Kidney (tissue), 14 donors: ENCODE measurements around the gene EEF1AKMT3. TPM values are rescaled to one million over a fixed set of nuclear protein-coding genes. Genes with fewer than 3 reads are reported as not detected.

Experiments used
- DNase-seq, 5 donors: peaks; one replicate each; pipeline ENCODE4 v3.0.0-alpha.2; 2013 to 2020
- FAIRE-seq: peaks from 2 replicates; lab custom pipeline; 2012; peaks lifted over from hg19 to GRCh38; lab: Jason Lieb, UNC
- H3K27ac ChIP-seq, 2 donors: one replicate each; pipeline ENCODE4 v1.7.0; 2013; ENCODE audit warnings: low read depth in 2 of 2, low read length in 2 of 2, inconsistent platforms in 1 of 2
- H3K27me3 ChIP-seq: one replicate; pipeline ENCODE4 v1.7.1; 2013; ENCODE audit warnings: low read length, inconsistent platforms; ENCODE audit not compliant: control insufficient read depth, insufficient read depth
- H3K36me3 ChIP-seq, 3 donors: one replicate each; pipeline versions ENCODE4 v1.7.0 to v1.7.1; 2013; ENCODE audit warnings: low read length in 3 of 3, control low read depth in 1 of 3, inconsistent platforms in 1 of 3; ENCODE audit not compliant: insufficient read depth in 3 of 3, control insufficient read depth in 2 of 3
- H3K4me1 ChIP-seq, 3 donors: one replicate each; pipeline versions ENCODE4 v1.7.0 to v1.7.1; 2013; ENCODE audit warnings: low read length in 3 of 3, inconsistent platforms in 1 of 3, low read depth in 1 of 3; ENCODE audit not compliant: control insufficient read depth in 2 of 3, insufficient read depth in 2 of 3
- H3K4me3 ChIP-seq, 3 donors: one replicate each; pipeline versions ENCODE4 v1.7.0 to v1.8.1; 2013; ENCODE audit warnings: low read length in 3 of 3, control low read depth in 1 of 3, inconsistent platforms in 1 of 3
- H3K9ac ChIP-seq, 3 donors: one replicate each; pipeline versions ENCODE4 v1.7.0 to v1.7.1; 2013; ENCODE audit warnings: low read length in 3 of 3, control low read depth in 1 of 3, inconsistent platforms in 1 of 3
- H3K9me3 ChIP-seq, 3 donors: one replicate each; pipeline versions ENCODE4 v1.7.0 to v1.7.1; 2013; ENCODE audit warnings: low read length in 3 of 3, control low read depth in 1 of 3, inconsistent platforms in 1 of 3; ENCODE audit not compliant: control insufficient read depth in 2 of 3, insufficient read depth in 1 of 3
- intact Hi-C: fragments of 100-400 bp; cut with DNase I; formaldehyde crosslinking; loops from one replicate; pipeline ENCODE4 v1.11.1; 2022
- polyA plus RNA-seq: library from polyadenylated mRNA; stranded (reverse); fragments of 350-450 nt; fragmentation: Illumina TruSeq; extraction: RNeasy Lipid Tissue Mini Kit (QIAGEN cat#74804); gene quantifications from one replicate; pipeline ENCODE4 v1.2.3, GENCODE V29; 2014; ENCODE audit warnings: low read depth, low replicate concordance; ENCODE audit not compliant: insufficient read depth
- total RNA-seq: library from RNA; stranded (reverse); fragmentation: NEBNext Ultra II Directional; extraction: Animal tissue kit (Norgen Biotek cat#: 25700); gene quantifications from one replicate; pipeline ENCODE4 v1.2.1, GENCODE V29; 2021
- TF ChIP-seq, protein P1 (sequence below): IDR thresholded peaks from 3 replicates; pipeline ENCODE4 v1.5.1; 2012; ENCODE audit warnings: mild to moderate bottlenecking, moderate library complexity, borderline replicate concordance; ENCODE audit not compliant: insufficient read depth; ENCODE audit errors: extremely low read depth
- donor health status: control.
- donor health status: control.
- donor health status: control.
- donor health status: control.
- donor health status: control.
- donor health status: DM: yes; HTN: yes; CAD: no.
- donor health status: Normal renal cell carcinoma (clear cell type).

Gene EEF1AKMT3
- total and polyA plus RNA-seq, 2 donors from 2014 or later: 10.4 to 15.3 TPM

DNA sequence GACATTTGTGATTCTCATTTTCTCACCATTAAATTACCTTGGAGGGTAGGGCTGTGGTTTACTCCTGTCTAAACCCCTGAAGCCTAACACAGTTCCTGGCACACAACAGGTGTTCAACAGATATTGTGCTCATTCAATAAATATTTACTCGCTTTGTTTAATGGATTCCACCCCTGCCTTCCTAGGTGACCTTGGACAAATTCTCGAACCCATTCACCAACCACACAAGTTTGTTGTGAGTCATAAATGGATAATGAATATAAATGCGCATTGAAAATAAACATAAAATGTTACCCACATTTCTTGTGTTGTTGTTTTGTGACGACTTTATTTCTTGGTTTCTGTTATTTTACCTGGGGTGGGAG is 9.8 kb downstream of the EEF1AKMT3 start:
- H3K9ac ChIP-seq: peak overlapping the region in 2 of 3 donors; percentile 92 to 99
- intact Hi-C loops: no loop called here
- no peak for DNase-seq
- FAIRE-seq: no peak
- no peaks in the 10 kb centered on the region for H3K9me3 ChIP-seq
- H3K4me3 ChIP-seq: peak overlapping the region in 2 of 3 donors; percentile 86 to 99
- no peaks in the 10 kb centered on the region for H3K27me3 ChIP-seq
- TF ChIP-seq, protein P1, sequence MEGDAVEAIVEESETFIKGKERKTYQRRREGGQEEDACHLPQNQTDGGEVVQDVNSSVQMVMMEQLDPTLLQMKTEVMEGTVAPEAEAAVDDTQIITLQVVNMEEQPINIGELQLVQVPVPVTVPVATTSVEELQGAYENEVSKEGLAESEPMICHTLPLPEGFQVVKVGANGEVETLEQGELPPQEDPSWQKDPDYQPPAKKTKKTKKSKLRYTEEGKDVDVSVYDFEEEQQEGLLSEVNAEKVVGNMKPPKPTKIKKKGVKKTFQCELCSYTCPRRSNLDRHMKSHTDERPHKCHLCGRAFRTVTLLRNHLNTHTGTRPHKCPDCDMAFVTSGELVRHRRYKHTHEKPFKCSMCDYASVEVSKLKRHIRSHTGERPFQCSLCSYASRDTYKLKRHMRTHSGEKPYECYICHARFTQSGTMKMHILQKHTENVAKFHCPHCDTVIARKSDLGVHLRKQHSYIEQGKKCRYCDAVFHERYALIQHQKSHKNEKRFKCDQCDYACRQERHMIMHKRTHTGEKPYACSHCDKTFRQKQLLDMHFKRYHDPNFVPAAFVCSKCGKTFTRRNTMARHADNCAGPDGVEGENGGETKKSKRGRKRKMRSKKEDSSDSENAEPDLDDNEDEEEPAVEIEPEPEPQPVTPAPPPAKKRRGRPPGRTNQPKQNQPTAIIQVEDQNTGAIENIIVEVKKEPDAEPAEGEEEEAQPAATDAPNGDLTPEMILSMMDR: no peak
- H3K27ac ChIP-seq: peak overlapping the region in 1 of 2 donors; percentile 49
- peaks cover 0 to 33% (median 27%) of the 10 kb centered on the region in 3 donors for H3K4me1 ChIP-seq
- peaks cover 5 to 13% (median 11%) of the 10 kb centered on the region in 3 donors for H3K36me3 ChIP-seq

DNA sequence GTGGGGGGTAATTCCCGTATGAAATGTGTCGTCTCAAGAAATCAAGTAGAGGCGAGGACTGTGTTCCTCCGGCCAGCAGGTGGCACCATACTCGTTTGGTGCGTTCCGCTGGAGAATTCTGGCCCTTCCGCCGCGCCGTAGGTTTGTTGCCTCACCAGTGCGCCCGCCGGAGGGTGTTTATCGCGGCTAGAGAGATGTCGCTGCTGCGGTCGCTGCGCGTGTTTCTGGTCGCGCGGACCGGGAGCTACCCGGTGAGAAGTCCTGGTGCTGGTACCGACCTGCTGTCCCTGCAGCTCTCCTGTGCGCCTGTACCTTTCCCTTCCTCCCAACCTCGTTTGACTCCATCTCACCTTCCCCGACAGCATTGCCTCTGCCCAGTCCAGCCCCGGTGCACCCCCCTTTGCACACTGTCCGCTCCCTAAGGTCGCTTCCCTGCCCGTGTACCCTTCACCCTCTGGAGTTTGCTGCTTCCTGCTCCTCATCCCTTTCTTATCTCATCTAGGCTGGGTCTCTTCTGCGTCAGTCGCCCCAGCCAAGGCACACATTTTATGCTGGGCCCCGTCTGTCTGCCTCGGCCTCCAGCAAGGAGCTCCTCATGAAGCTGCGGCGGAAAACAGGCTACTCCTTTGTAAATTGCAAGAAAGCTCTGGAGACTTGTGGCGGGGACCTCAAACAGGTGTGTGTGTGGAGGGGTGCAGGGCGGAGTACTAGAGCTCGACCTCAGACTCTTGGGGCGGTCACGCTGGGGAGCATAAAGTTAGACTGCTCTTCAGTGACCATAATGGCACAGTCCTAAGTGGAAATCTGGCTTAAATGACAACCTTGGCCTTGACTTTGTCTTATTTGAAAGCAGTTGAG is 10.4 kb downstream of the EEF1AKMT3 start, which contains the start of gene TSFM:
TSS of gene TSFM (plus strand) at position 180 of the 858 bp plus-strand sequence. CDS start at position 195, 15 bp downstream.
- no peaks in the 10 kb centered on the region for H3K27me3 ChIP-seq
- DNase-seq (peak; percentile 95 to 98 (median 97)), FAIRE-seq (no peak)
- intact Hi-C loops: no loop called here
- H3K4me1 ChIP-seq: peaks cover 0 to 33% (median 27%) of the 10 kb centered on the region in 3 donors
- H3K9ac ChIP-seq: peak within 1 kb of the TSS; percentile 12 to 99 (median 92)
- H3K27ac ChIP-seq: peak within 1 kb of the TSS; percentile 49 to 64
- TF ChIP-seq, protein P1: peak; percentile 94
- no peaks in the 10 kb centered on the region for H3K9me3 ChIP-seq
- H3K4me3 ChIP-seq: peak within 1 kb of the TSS; percentile 86 to 99 (median 99)
- H3K36me3 ChIP-seq: peaks cover 5 to 16% (median 15%) of the 10 kb centered on the region in 3 donors

DNA sequence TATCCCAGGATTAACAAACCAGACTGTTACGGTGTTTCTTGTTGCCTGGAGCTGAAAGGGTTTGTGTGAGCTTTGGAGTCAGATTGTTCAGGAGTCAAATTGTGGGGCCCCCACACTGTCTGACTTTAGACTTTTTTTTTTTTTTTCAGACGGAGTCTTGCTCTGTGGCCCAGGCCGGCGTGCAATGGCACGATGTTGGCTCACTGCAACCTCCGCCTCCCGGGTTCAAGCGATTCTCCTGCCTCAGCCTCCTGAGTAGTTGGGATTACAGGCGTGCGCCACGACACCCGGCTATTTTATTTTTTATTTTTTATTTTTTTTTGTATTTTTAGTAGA is 11.0 kb downstream of the EEF1AKMT3 start:
- H3K27ac ChIP-seq: no peak overlapping the region
- FAIRE-seq: no peak
- peaks cover 5 to 16% (median 16%) of the 10 kb centered on the region in 3 donors for H3K36me3 ChIP-seq
- H3K4me1 ChIP-seq: peaks cover 0 to 33% (median 27%) of the 10 kb centered on the region in 3 donors
- DNase-seq: no peak
- H3K4me3 ChIP-seq: peak overlapping the region; percentile 86 to 99 (median 99)
- peak overlapping the region; percentile 12 to 99 (median 92) for H3K9ac ChIP-seq
- H3K27me3 ChIP-seq: no peaks in the 10 kb centered on the region
- intact Hi-C loops: no loop called here
- TF ChIP-seq, protein P1: no peak
- no peaks in the 10 kb centered on the region for H3K9me3 ChIP-seq
